Activated naive CD8-positive, alpha-beta T cell treated with anti-CD3 and anti-CD28 coated beads, Interleukin-2, amount 50 U/mL, for 16 hours (primary cell): ENCODE measurements around the gene THAP12.
"Not testable (repeated sequence)": the region's sequence is repeated elsewhere in the genome, so short reads cannot be mapped to it uniquely, and the experiment has no call there.

Source experiments
- DNase-seq: peaks from one replicate; pipeline ENCODE4 v3.0.0-alpha.2; 2020; ENCODE audit warnings: low read depth, low spot score

The THAP12 gene

GRCh38 chr11:76327756-76328388 is 53.1 kb downstream of the THAP12 start:
- DNase-seq, result no peak

- no peak for DNase-seq
These were observed 53.7 kb downstream of the THAP12 start for GRCh38 chr11:76327202-76327601.

GRCh38 chr11:76325185-76325584 is 55.7 kb downstream of the THAP12 start:
- DNase-seq, result no peak

- DNase-seq, result no peak
These were observed 57.1 kb downstream of the THAP12 start for GRCh38 chr11:76323804-76324203.

GRCh38 chr11:76323375-76323774 is 57.6 kb downstream of the THAP12 start:
- DNase-seq, result not testable (repeated sequence)

- DNase-seq, result no peak
These were observed 58.0 kb downstream of the THAP12 start for GRCh38 chr11:76322942-76323341.

GRCh38 chr11:76322540-76322939 is 58.4 kb downstream of the THAP12 start:
- DNase-seq, result no peak

- DNase-seq, result no peak
These were observed 59.0 kb downstream of the THAP12 start for GRCh38 chr11:76321820-76322524.

- DNase-seq, result no peak
These were observed 59.6 kb downstream of the THAP12 start for GRCh38 chr11:76321340-76321739.

GRCh38 chr11:76320929-76321328 is 60.0 kb downstream of the THAP12 start:
- DNase-seq, result no peak

GRCh38 chr11:76319798-76320197 is 61.1 kb downstream of the THAP12 start:
- DNase-seq, result not testable (repeated sequence)

- DNase-seq, result peak; percentile 68
These were observed 62.1 kb downstream of the THAP12 start for GRCh38 chr11:76318744-76319384.

- no peak for DNase-seq
These were observed 63.6 kb downstream of the THAP12 start for GRCh38 chr11:76317296-76317695.

- DNase-seq, result no peak
These were observed 64.2 kb downstream of the THAP12 start for GRCh38 chr11:76316726-76317125.

GRCh38 chr11:76315182-76315853 is 65.6 kb downstream of the THAP12 start:
- no peak for DNase-seq

- DNase-seq, result no peak
These were observed 66.2 kb downstream of the THAP12 start for GRCh38 chr11:76314741-76315090.

GRCh38 chr11:76313913-76314740 is 66.8 kb downstream of the THAP12 start:
- no peak for DNase-seq

GRCh38 chr11:76313271-76313670 is 67.7 kb downstream of the THAP12 start:
- no peak for DNase-seq

GRCh38 chr11:76310832-76311595 is 69.9 kb downstream of the THAP12 start:
- no peak for DNase-seq

GRCh38 chr11:76307978-76308747 is 72.8 kb downstream of the THAP12 start:
- DNase-seq, result no peak
